Skeletal muscle tissue (tissue), 4 donors: ENCODE measurements around the gene MAN2A2. TPM values are rescaled to one million over a fixed set of nuclear protein-coding genes. Genes with fewer than 3 reads are reported as not detected.
"Not testable (repeated sequence)": the region's sequence is repeated elsewhere in the genome, so short reads cannot be mapped to it uniquely, and the experiment has no call there.

ENCODE experiments used
- H3K27ac ChIP-seq: one replicate; pipeline ENCODE4 v1.7.0; 2013; ENCODE audit warnings: mild to moderate bottlenecking, low read depth, low read length, inconsistent platforms
- H3K27me3 ChIP-seq, 3 donors: one replicate each; pipeline ENCODE4 v1.7.0; 2013; ENCODE audit warnings: low read length in 3 of 3; ENCODE audit not compliant: control insufficient read depth in 3 of 3, insufficient read depth in 3 of 3
- H3K36me3 ChIP-seq, 3 donors: one replicate each; pipeline ENCODE4 v1.7.0; 2013; ENCODE audit warnings: low read length in 3 of 3; ENCODE audit not compliant: control insufficient read depth in 3 of 3, insufficient read depth in 3 of 3
- H3K4me1 ChIP-seq, 3 donors: one replicate each; pipeline ENCODE4 v1.7.0; 2013; ENCODE audit warnings: low read length in 3 of 3, mild to moderate bottlenecking in 3 of 3; ENCODE audit not compliant: control insufficient read depth in 3 of 3, insufficient read depth in 3 of 3
- H3K4me3 ChIP-seq, 3 donors: one replicate each; pipeline ENCODE4 v1.7.0; 2013; ENCODE audit warnings: low read length in 3 of 3
- H3K9ac ChIP-seq, 3 donors: one replicate each; pipeline ENCODE4 v1.7.0; 2013; ENCODE audit warnings: low read length in 3 of 3, mild to moderate bottlenecking in 3 of 3, moderate library complexity in 2 of 3, low read depth in 1 of 3
- H3K9me3 ChIP-seq, 3 donors: one replicate each; pipeline ENCODE4 v1.7.0; 2013; ENCODE audit warnings: low read length in 3 of 3; ENCODE audit not compliant: control insufficient read depth in 3 of 3
- total RNA-seq: library from RNA; depleted of rRNA; stranded (reverse); fragments of >200 nt; gene quantifications from one replicate; pipeline ENCODE4 v1.2.3, GENCODE V29; 2014
- donor health status: Osteomylitis.

MAN2A2 gene
- total RNA-seq, 1 donor from 2014 or later: 14.1 TPM

GRCh38 chr15:90891346-90891949 is 11.7 kb upstream of the MAN2A2 start:
- peaks cover 3 to 5% (median 4%) of the 10 kb centered on the region in 3 donors for H3K4me1 ChIP-seq
- no peak overlapping the region for H3K27ac ChIP-seq
- no peak overlapping the region for H3K4me3 ChIP-seq
- H3K36me3 ChIP-seq: peaks cover 27 to 54% (median 36%) of the 10 kb centered on the region in 3 donors
- H3K9ac ChIP-seq: no peak overlapping the region
- H3K27me3 ChIP-seq: no peaks in the 10 kb centered on the region
- no peaks in the 10 kb centered on the region for H3K9me3 ChIP-seq

- Histone ChIP-seq H3K36me3 (peaks cover 27 to 54% (median 32%) of the 10 kb centered on the region in 3 donors), H3K4me1 (peaks cover 0 to 4% (median 3%) of the 10 kb centered on the region in 3 donors), H3K4me3 (no peak overlapping the region), H3K27ac (no peak overlapping the region), H3K27me3 (no peaks in the 10 kb centered on the region), H3K9me3 (no peaks in the 10 kb centered on the region), H3K9ac (no peak overlapping the region)
These were observed 11.1 kb upstream of the MAN2A2 start for GRCh38 chr15:90892023-90892422.

- Histone ChIP-seq H3K4me3 (no peak overlapping the region), H3K27me3 (no peaks in the 10 kb centered on the region), H3K36me3 (peaks cover 27 to 54% (median 30%) of the 10 kb centered on the region in 3 donors), H3K9me3 (no peaks in the 10 kb centered on the region), H3K27ac (no peak overlapping the region), H3K9ac (no peak overlapping the region), H3K4me1 (peaks cover 0 to 4% (median 2%) of the 10 kb centered on the region in 3 donors)
These were observed 10.5 kb upstream of the MAN2A2 start for GRCh38 chr15:90892498-90893174.

GRCh38 chr15:90893175-90894090 is 9.7 kb upstream of the MAN2A2 start:
- no peaks in the 10 kb centered on the region for H3K27me3 ChIP-seq
- H3K9me3 ChIP-seq: no peaks in the 10 kb centered on the region
- H3K9ac ChIP-seq: no peak overlapping the region
- no peak overlapping the region for H3K27ac ChIP-seq
- peaks cover 0 to 4% (median 2%) of the 10 kb centered on the region in 3 donors for H3K4me1 ChIP-seq
- peaks cover 27 to 54% (median 29%) of the 10 kb centered on the region in 3 donors for H3K36me3 ChIP-seq
- H3K4me3 ChIP-seq: no peak overlapping the region

- no peak overlapping the region for H3K9ac ChIP-seq
- H3K27me3 ChIP-seq: no peaks in the 10 kb centered on the region
- no peaks in the 10 kb centered on the region for H3K9me3 ChIP-seq
- H3K27ac ChIP-seq: no peak overlapping the region
- no peak overlapping the region for H3K4me3 ChIP-seq
- H3K36me3 ChIP-seq: peaks cover 20 to 42% (median 20%) of the 10 kb centered on the region in 3 donors
- H3K4me1 ChIP-seq: peaks cover 0 to 4% (median 2%) of the 10 kb centered on the region in 3 donors
These were observed 7.5 kb upstream of the MAN2A2 start for GRCh38 chr15:90895571-90896117.

- H3K27me3 ChIP-seq, H3K9ac ChIP-seq, H3K4me3 ChIP-seq, H3K27ac ChIP-seq, H3K9me3 ChIP-seq: not testable (repeated sequence)
- Histone ChIP-seq H3K4me1 (peaks cover 6 to 11% (median 9%) of the 10 kb centered on the region in 3 donors), H3K36me3 (peaks cover 7 to 28% (median 12%) of the 10 kb centered on the region in 3 donors)
These were observed 5.9 kb upstream of the MAN2A2 start for GRCh38 chr15:90897131-90897655.

- Histone ChIP-seq H3K4me3 (peak overlapping the region in 1 of 3 donors; percentile 93), H3K36me3 (peaks cover 16 to 18% (median 17%) of the 10 kb centered on the region in 3 donors), H3K9me3 (no peaks in the 10 kb centered on the region), H3K27ac (peak overlapping the region; percentile 81), H3K4me1 (peaks cover 15 to 30% (median 24%) of the 10 kb centered on the region in 3 donors), H3K27me3 (no peaks in the 10 kb centered on the region), H3K9ac (peak overlapping the region; percentile 47 to 92 (median 84))
These were observed 1.7 kb upstream of the MAN2A2 start for GRCh38 chr15:90901175-90902039.

- H3K4me1 ChIP-seq: peaks cover 15 to 33% (median 24%) of the 10 kb centered on the region in 3 donors
- peak overlapping the region; percentile 84 to 92 (median 89) for H3K9ac ChIP-seq
- peak overlapping the region; percentile 85 to 93 (median 92) for H3K4me3 ChIP-seq
- H3K27ac ChIP-seq: peak overlapping the region; percentile 81
- H3K9me3 ChIP-seq: no peaks in the 10 kb centered on the region
- no peaks in the 10 kb centered on the region for H3K27me3 ChIP-seq
- peaks cover 25 to 26% (median 25%) of the 10 kb centered on the region in 3 donors for H3K36me3 ChIP-seq
These were observed 862 bp upstream of the MAN2A2 start for GRCh38 chr15:90902040-90902839.
